Adrenal gland (tissue), 5 donors: ENCODE measurements around the gene TICRR.

Experiments used
- CTCF ChIP-seq, 6 experiments: fragments of 450-650 bp in 4 of 6; fragments of 200-600 bp in 2 of 6; sonication (generic) in 1 of 6; IDR thresholded peaks; 1 replicate in 5 of 6; 2 replicates in 1 of 6; pipeline versions ENCODE4 v1.5.1 to v1.8.0; 2016 to 2021; ENCODE audit warnings: antibody characterized with exemption in 6 of 6, mild to moderate bottlenecking in 2 of 6, moderate library complexity in 1 of 6
- POLR2A ChIP-seq, 2 donors: fragments of 450-650 bp; IDR thresholded peaks; one replicate each; pipeline ENCODE4 v1.6.1; 2017; ENCODE audit warnings: antibody characterized with exemption in 2 of 2, mild to moderate bottlenecking in 2 of 2, moderate library complexity in 1 of 2
- donor health status: DM: no; HTN: no; CAD: no.

GRCh38 chr15:89625716-89626115 is 50.4 kb downstream of the TICRR start:
- no peak for TF ChIP-seq CTCF (IDR thresholded peaks at IDR 0.05)
- TF ChIP-seq POLR2A (IDR thresholded peaks at IDR 0.05): no peak
